GM23338 (cell line): ENCODE data around the gene CHMP6. TPM values are rescaled to one million over a fixed set of nuclear protein-coding genes. Genes with fewer than 3 reads are reported as not detected.

Experiments used
- ETS1 ChIP-seq: IDR thresholded peaks from 2 replicates; pipeline ENCODE4 v1.6.1; 2016; ENCODE audit warnings: antibody characterized with exemption
- EZH2 ChIP-seq: fragments of 200-600 bp; sonication (generic); IDR thresholded peaks from one replicate; pipeline ENCODE4 v1.8.0; 2017; ENCODE audit warnings: antibody characterized with exemption, mild to moderate bottlenecking, low read depth; ENCODE audit not compliant: unreplicated experiment
- JUNB ChIP-seq: IDR thresholded peaks from one replicate; pipeline ENCODE4 v1.6.1; 2016; ENCODE audit warnings: antibody characterized with exemption; ENCODE audit not compliant: unreplicated experiment
- POLR2AphosphoS5 ChIP-seq: IDR thresholded peaks from 2 replicates; pipeline ENCODE4 v1.6.1; 2016; ENCODE audit warnings: antibody characterized with exemption, low read depth
- STAT1 ChIP-seq: IDR thresholded peaks from one replicate; pipeline ENCODE4 v1.6.1; 2016; ENCODE audit warnings: antibody characterized with exemption; ENCODE audit not compliant: unreplicated experiment
- ZNF331 ChIP-seq: fragments of 250-450 bp; sonication (Bioruptor Pico); IDR thresholded peaks from 2 replicates; pipeline ENCODE4 v1.5.0; 2020; ENCODE audit warnings: low read depth, mild to moderate bottlenecking, moderate library complexity
- ZNF462 ChIP-seq: fragments of 250-450 bp; sonication (Bioruptor Pico); IDR thresholded peaks from 2 replicates; pipeline ENCODE4 v1.5.0; 2020; ENCODE audit warnings: mild to moderate bottlenecking, moderate library complexity
- polyA plus RNA-seq: library from polyadenylated mRNA; unstranded; fragments of >200 nt; fragmentation: Nextera tagmentation; extraction: Ambion mirVana; gene quantifications from 2 replicates; pipeline ENCODE4 v1.2.1, GENCODE V29; 2016
- total RNA-seq: library from RNA; depleted of rRNA; stranded (reverse); fragments of >200 nt; shearing (Covaris generic); gene quantifications from 2 replicates; pipeline ENCODE4 v1.2.3, GENCODE V29; 2014

The CHMP6 gene
- total and polyA plus RNA-seq, 2 experiments from 2014 or later = 12.3 to 14.0 TPM

- no peak for TF ChIP-seq ZNF462 (CRISPR knock-in tag)
- TF ChIP-seq STAT1 = no peak
- no peak for TF ChIP-seq EZH2
- TF ChIP-seq JUNB = no peak
- TF ChIP-seq ZNF331 (CRISPR knock-in tag) = no peak
- no peak for TF ChIP-seq POLR2AphosphoS5
- no peak for TF ChIP-seq ETS1
These were observed 3.5 kb downstream of the CHMP6 start (continued) for GRCh38 chr17:80995131-80995530.
